ENCODE measurements around the gene PPARGC1A.

PPARGC1A gene

DNA sequence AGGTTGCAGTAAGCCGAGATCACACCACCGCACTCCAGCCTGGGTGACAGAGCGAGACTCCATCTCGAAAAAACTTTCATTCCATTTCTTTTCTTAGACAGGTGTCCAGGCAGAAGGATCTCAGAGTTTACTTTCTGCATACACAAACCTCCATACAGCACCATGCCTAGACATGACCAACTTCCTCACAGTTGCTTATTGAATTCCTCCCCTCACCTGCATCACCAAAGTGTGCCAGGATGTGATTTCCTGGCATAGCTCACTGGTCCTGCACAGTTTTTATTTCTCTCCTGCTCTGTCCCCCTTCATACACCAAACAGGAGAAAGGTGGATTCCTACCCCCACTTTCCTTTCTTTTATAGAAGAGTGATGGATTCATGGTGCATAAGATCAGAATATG is 34.7 kb upstream of the PPARGC1A start:
- Histone ChIP-seq H3K27ac (ENCODE audit: low read depth, low read length) (no peak overlapping the region), H3K36me3 (ENCODE audit: insufficient read depth, low read length) (no peaks in the 10 kb centered on the region), H3K9me3 (ENCODE audit: insufficient read depth, low read depth, low read length) (no peaks in the 10 kb centered on the region), H3K9ac (ENCODE audit: low read depth, low read length) (no peak overlapping the region), H3K4me1 (ENCODE audit: insufficient read depth, low read length) (peaks cover 9% of the 10 kb centered on the region), H3K4me3 (ENCODE audit: low read length) (no peak overlapping the region), H3K27me3 (ENCODE audit: insufficient read depth, low read length) (no peaks in the 10 kb centered on the region)
- WGBS = 97% methylated on average over 4 of the region's 4 CpGs

DNA sequence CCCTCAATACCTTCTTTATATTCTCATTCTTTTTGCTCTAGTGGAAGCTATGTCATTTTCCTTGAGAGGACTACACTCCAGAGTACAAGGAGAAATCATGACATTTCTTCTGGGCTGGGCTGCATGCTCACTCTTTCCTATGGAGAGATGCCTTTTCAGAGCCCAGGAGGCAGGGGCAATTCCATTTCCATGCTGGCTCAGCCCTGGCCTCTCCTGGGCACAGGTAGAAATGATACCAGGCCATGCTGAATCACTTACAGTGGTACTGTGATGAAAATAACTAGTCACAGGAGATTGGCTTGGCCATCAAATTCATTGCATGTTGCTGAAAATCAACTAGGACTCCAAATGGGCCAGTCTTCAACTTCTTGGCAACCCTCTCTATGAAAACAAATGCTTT is 34.0 kb upstream of the PPARGC1A start:
- no peak overlapping the region for H3K27ac ChIP-seq (ENCODE audit: low read depth, low read length)
- peaks cover 6% of the 10 kb centered on the region; the same call in 1 of the 2 replicates for H3K4me1 ChIP-seq (ENCODE audit: insufficient read depth, low read length)
- H3K36me3 ChIP-seq (ENCODE audit: insufficient read depth, low read length) = no peaks in the 10 kb centered on the region
- no peaks in the 10 kb centered on the region for H3K9me3 ChIP-seq (ENCODE audit: insufficient read depth, low read depth, low read length)
- no peak overlapping the region for H3K9ac ChIP-seq (ENCODE audit: low read depth, low read length)
- no peak overlapping the region for H3K4me3 ChIP-seq (ENCODE audit: low read length)
- no peaks in the 10 kb centered on the region for H3K27me3 ChIP-seq (ENCODE audit: insufficient read depth, low read length)

DNA sequence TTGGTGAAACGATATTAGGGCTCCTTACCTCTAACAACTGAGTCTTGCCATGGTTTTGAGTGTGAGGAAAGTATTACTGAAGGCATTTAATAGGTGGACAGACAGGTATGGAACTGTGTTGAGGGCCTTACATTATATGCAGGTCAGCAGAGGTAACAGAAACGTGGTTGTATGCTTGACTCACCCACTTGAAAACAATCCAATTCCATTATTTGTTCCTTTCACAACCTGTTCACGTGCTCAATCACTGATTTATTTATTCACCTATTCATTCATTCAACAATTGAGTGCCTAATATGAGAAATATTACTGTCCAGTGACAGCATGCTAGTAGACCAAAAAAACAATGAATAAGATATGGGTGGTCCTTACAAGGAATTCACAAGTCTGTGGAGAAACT is 33.3 kb upstream of the PPARGC1A start:
- H3K4me1 ChIP-seq (ENCODE audit: insufficient read depth, low read length) = peaks cover 6% of the 10 kb centered on the region; the same call in 1 of the 2 replicates
- WGBS = 91% methylated on average over 3 of the region's 3 CpGs
- no peaks in the 10 kb centered on the region for H3K27me3 ChIP-seq (ENCODE audit: insufficient read depth, low read length)
- no peak overlapping the region for H3K9ac ChIP-seq (ENCODE audit: low read depth, low read length)
- H3K27ac ChIP-seq (ENCODE audit: low read depth, low read length) = no peak overlapping the region
- H3K36me3 ChIP-seq (ENCODE audit: insufficient read depth, low read length) = no peaks in the 10 kb centered on the region
- no peaks in the 10 kb centered on the region for H3K9me3 ChIP-seq (ENCODE audit: insufficient read depth, low read depth, low read length)
- no peak overlapping the region for H3K4me3 ChIP-seq (ENCODE audit: low read length)

DNA sequence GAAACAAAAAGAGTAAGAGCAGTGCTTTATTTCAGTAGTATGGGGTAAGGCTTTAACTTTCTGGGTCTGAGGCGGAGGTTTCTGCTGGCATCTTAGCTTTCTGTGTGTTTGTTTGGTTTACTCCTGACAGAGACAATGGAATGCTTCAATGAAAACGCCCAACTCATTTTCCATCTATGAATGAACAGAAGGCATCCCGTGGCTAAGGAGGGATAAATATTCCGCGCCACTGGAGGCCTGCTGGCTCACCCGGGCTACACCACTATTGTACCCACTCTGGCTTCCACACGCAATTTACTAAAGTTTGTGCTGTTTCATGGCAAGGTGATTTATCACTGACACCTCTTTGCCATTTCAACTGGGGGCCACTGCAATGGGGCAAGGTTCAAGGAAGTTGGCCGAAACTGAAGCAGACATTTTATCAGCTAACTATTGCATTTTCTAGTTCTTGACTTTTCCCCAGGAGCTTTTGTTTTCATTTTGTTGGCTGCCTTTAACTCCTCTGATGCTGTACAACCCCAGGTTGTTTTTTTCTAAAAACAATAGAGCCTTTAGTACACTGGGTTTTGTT is 32.8 kb upstream of the PPARGC1A start:
- Histone ChIP-seq H3K27ac (ENCODE audit: low read depth, low read length) (no peak overlapping the region), H3K9ac (ENCODE audit: low read depth, low read length) (no peak overlapping the region), H3K9me3 (ENCODE audit: insufficient read depth, low read depth, low read length) (no peaks in the 10 kb centered on the region), H3K4me3 (ENCODE audit: low read length) (no peak overlapping the region), H3K36me3 (ENCODE audit: insufficient read depth, low read length) (no peaks in the 10 kb centered on the region), H3K4me1 (ENCODE audit: insufficient read depth, low read length) (peaks cover 6% of the 10 kb centered on the region; the same call in 1 of the 2 replicates), H3K27me3 (ENCODE audit: insufficient read depth, low read length) (no peaks in the 10 kb centered on the region)
- 90% methylated on average over 8 of the region's 8 CpGs for WGBS

DNA sequence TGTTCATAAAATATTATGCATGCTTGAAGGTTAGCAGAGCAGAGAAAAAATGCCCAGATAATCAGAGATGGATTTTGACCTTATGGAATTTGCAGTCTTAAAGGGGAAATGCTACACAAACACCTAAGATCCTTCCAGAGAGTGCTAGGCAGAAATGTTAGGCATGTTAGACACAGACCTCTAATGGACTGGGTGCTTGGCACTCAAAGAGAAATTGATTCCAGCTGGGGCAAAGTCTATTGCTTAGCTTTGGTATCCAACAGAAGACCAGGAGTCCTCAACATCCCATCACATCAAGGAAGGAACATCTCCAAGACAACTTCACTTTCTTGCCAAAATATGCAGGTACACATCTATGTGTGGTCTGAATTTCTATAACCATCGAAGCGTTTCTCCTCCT is 32.2 kb upstream of the PPARGC1A start:
- WGBS = 100% methylated on average over 2 of the region's 2 CpGs
- Histone ChIP-seq H3K27ac (ENCODE audit: low read depth, low read length) (no peak overlapping the region), H3K4me1 (ENCODE audit: insufficient read depth, low read length) (peaks cover 6% of the 10 kb centered on the region; the same call in 1 of the 2 replicates)

DNA sequence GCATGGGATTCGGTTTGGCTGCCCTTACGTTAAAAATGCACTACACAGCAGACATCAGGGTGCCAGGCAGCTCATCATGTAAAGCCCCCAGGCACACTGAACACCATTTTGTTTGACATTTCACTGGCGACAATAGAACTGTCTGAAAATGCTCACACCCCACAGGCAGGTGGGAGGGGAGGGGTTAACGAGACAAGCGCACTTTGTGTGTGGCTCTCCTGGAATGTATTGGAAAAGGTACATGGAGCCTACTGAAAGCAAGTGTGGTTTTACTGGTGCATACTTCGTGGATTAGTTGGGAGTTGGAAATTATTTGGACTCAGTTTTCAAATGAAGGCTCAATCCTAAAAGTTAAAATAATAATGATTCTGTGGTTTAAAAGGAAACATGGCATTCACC is 31.6 kb upstream of the PPARGC1A start:
- H3K36me3 ChIP-seq (ENCODE audit: insufficient read depth, low read length) = no peaks in the 10 kb centered on the region
- H3K4me3 ChIP-seq (ENCODE audit: low read length) = no peak overlapping the region
- no peaks in the 10 kb centered on the region for H3K27me3 ChIP-seq (ENCODE audit: insufficient read depth, low read length)
- no peaks in the 10 kb centered on the region for H3K9me3 ChIP-seq (ENCODE audit: insufficient read depth, low read depth, low read length)
- peaks cover 6% of the 10 kb centered on the region; the same call in 1 of the 2 replicates for H3K4me1 ChIP-seq (ENCODE audit: insufficient read depth, low read length)
- no peak overlapping the region for H3K9ac ChIP-seq (ENCODE audit: low read depth, low read length)
- WGBS = 89% methylated on average over 6 of the region's 6 CpGs
- H3K27ac ChIP-seq (ENCODE audit: low read depth, low read length) = no peak overlapping the region

More for the DNA sequence above, 32.2 kb upstream of the PPARGC1A start:
- no peak overlapping the region for H3K4me3 ChIP-seq (ENCODE audit: low read length)
- H3K9ac ChIP-seq (ENCODE audit: low read depth, low read length) = no peak overlapping the region
- H3K9me3 ChIP-seq (ENCODE audit: insufficient read depth, low read depth, low read length) = no peaks in the 10 kb centered on the region
- no peaks in the 10 kb centered on the region for H3K27me3 ChIP-seq (ENCODE audit: insufficient read depth, low read length)
- H3K36me3 ChIP-seq (ENCODE audit: insufficient read depth, low read length) = no peaks in the 10 kb centered on the region

DNA sequence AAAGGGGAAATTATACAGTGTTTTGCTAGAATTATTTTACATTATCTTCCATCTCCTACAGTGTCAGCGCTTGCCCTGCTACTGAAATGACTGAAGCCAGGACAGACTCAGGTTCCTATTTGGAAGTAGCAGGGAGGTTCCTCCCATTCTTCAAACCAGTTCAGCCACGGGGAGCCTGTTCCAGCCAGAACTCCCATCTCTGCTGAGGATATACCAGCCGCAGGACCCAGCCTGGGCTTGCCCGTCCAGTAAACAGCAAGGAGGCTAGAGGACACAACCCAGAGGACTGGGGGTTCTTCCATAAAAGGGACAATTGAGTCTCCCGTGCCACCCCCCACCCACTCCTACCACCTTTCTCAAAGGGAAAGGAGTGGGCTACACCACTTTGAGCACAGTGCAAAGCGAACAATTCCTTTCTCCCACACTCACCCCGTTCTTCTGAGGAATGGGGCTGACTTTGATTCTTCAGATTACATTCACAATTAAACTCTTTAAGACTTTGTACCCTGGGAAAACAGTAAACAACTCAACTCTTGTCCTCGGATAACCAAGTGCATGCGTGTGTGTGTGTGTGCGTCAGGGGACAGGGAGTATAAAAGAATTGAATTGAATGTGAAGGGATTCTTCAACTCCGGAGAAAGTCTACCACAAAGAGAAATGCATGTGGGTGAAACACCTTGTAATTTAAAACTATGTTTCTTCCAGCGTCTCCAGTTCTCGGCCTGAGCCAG is 31.0 kb upstream of the PPARGC1A start:
- H3K9me3 ChIP-seq (ENCODE audit: insufficient read depth, low read depth, low read length) = no peaks in the 10 kb centered on the region
- no peak overlapping the region for H3K27ac ChIP-seq (ENCODE audit: low read depth, low read length)
- WGBS = 89% methylated on average over 13 of the region's 13 CpGs
- H3K9ac ChIP-seq (ENCODE audit: low read depth, low read length) = no peak overlapping the region
- no peak overlapping the region for H3K4me3 ChIP-seq (ENCODE audit: low read length)
- H3K4me1 ChIP-seq (ENCODE audit: insufficient read depth, low read length) = peaks cover 6% of the 10 kb centered on the region; the same call in 1 of the 2 replicates
- no peaks in the 10 kb centered on the region for H3K36me3 ChIP-seq (ENCODE audit: insufficient read depth, low read length)
- H3K27me3 ChIP-seq (ENCODE audit: insufficient read depth, low read length) = no peaks in the 10 kb centered on the region

DNA sequence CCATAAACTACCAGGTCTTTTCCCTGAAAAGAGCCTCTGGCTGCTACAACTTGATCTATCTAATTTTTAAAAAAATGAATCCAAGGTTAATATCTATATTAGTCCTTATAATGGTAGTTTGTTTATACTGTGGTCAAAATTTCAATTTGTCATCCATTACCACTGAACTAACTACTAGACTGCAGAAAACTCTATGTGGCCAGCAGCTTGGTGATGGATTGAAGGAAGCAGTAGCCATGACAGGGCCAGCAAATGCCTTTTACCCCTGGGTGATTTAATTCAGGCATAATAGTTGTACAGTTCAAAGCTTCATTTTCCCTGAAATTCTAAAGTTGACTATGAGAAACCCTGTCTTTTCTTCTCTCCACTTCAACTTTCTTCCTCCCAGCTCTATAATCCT is 30.4 kb upstream of the PPARGC1A start:
- Histone ChIP-seq H3K4me1 (ENCODE audit: insufficient read depth, low read length) (peaks cover 6% of the 10 kb centered on the region; the same call in 1 of the 2 replicates), H3K9me3 (ENCODE audit: insufficient read depth, low read depth, low read length) (no peaks in the 10 kb centered on the region), H3K36me3 (ENCODE audit: insufficient read depth, low read length) (no peaks in the 10 kb centered on the region), H3K27me3 (ENCODE audit: insufficient read depth, low read length) (no peaks in the 10 kb centered on the region), H3K9ac (ENCODE audit: low read depth, low read length) (no peak overlapping the region), H3K4me3 (ENCODE audit: low read length) (no peak overlapping the region), H3K27ac (ENCODE audit: low read depth, low read length) (no peak overlapping the region)

DNA sequence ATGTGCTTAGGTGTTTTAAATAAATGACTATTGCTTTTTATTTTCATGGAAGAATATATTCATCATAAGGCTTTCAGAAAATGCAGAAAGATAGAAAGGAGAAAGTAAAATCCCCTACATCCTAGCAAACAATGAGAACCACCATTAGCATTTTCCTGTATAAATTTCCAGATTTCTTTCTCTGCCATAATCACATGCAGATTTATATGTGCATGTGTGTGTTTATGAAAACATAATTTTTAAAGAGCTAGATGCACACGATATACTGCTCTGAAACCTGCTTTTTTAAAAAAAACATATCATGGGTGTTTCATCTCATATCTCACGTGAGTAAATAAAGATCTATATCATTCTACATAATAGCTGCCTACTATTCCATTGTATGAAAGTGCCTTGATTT is 26.4 kb upstream of the PPARGC1A start:
- Histone ChIP-seq H3K9me3 (ENCODE audit: insufficient read depth, low read depth, low read length) (no peaks in the 10 kb centered on the region), H3K27me3 (ENCODE audit: insufficient read depth, low read length) (no peaks in the 10 kb centered on the region), H3K36me3 (ENCODE audit: insufficient read depth, low read length) (no peaks in the 10 kb centered on the region), H3K4me3 (ENCODE audit: low read length) (no peak overlapping the region), H3K27ac (ENCODE audit: low read depth, low read length) (no peak overlapping the region), H3K9ac (ENCODE audit: low read depth, low read length) (no peak overlapping the region), H3K4me1 (ENCODE audit: insufficient read depth, low read length) (peaks cover 4% of the 10 kb centered on the region; the same call in 1 of the 2 replicates)
- no CpG with 5 or more reads among the region's 2 CpGs for WGBS

DNA sequence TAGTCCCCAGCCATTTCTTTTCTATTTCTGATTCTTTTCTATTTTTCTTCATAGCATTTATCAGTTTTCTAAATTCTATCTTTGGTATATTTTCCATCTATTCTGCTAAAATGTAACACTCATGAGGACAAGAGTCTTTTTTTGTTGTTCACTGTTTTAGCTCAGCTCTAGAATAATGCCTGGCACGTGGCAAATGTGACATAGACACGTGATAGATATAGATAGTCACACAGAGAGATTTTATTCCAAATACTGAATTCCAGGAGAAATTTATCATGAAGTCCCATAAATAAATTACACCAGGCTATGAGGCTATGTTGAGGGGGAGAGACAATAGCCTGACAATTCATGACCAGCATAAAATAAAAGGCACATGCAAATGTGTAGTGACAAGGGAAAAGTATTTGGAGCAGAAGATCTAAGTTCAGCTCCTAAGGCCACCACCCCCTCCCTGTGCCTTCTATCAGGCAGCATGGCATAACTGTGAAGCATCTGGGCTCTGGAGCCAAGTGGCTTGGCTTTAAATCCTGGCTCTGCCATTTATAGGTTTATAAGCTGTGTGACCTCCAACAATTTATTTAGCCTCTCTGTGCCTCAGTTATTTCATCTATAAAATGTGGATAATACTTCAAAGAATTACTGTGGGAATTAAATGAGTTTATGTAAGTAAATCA is 25.7 kb upstream of the PPARGC1A start:
- Histone ChIP-seq H3K4me3 (ENCODE audit: low read length) (no peak overlapping the region), H3K27me3 (ENCODE audit: insufficient read depth, low read length) (no peaks in the 10 kb centered on the region), H3K9ac (ENCODE audit: low read depth, low read length) (no peak overlapping the region), H3K4me1 (ENCODE audit: insufficient read depth, low read length) (no peaks in the 10 kb centered on the region), H3K36me3 (ENCODE audit: insufficient read depth, low read length) (no peaks in the 10 kb centered on the region), H3K27ac (ENCODE audit: low read depth, low read length) (no peak overlapping the region), H3K9me3 (ENCODE audit: insufficient read depth, low read depth, low read length) (no peaks in the 10 kb centered on the region)
- WGBS = 100% methylated on average over 1 of the region's 2 CpGs

DNA sequence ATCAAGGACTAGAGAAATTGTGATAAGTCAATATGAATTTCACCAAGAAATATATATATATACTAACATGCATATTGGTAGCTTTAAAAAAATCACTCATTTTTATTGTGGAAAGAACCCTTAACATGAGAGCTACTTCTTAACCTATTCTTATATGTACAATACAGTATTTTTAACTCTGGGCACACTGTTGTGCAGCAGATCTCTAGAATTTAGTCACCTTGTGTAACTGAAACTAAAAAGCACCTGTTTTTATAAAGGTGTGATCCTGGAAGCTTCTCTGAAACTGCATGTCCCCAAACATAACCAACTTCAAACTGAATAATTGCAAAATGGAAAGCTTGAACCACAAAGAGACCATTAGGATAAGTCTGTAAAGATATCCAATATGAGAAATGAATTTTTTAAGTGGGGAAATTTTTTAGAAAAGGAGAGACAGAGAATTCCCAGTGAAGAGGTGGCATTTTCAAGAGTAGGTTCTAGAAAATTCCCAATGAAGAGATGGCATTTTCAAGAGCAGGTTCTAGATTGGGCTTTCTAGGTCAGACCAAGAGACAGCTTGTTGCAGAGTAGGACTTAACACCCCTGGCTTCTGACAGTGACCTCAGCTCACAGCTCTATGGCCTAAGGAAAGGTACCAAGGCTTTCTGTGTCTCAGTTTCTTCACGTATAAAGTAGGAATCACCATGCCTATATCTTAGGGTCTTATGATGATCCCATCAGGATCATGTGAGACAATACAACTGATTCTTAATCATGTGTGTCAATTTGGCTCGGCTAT is 22.0 kb upstream of the PPARGC1A start:
- 95% methylated on average over 2 of the region's 2 CpGs for WGBS
- Histone ChIP-seq H3K36me3 (ENCODE audit: insufficient read depth, low read length) (no peaks in the 10 kb centered on the region), H3K27me3 (ENCODE audit: insufficient read depth, low read length) (no peaks in the 10 kb centered on the region), H3K4me1 (ENCODE audit: insufficient read depth, low read length) (no peaks in the 10 kb centered on the region), H3K9ac (ENCODE audit: low read depth, low read length) (no peak overlapping the region), H3K27ac (ENCODE audit: low read depth, low read length) (no peak overlapping the region), H3K9me3 (ENCODE audit: insufficient read depth, low read depth, low read length) (no peaks in the 10 kb centered on the region), H3K4me3 (ENCODE audit: low read length) (no peak overlapping the region)

Measured in HUES64 (cell line).